ENCODE results near the gene TRIM37. TPM values are rescaled to one million over a fixed set of nuclear protein-coding genes. Genes with fewer than 3 reads are reported as not detected.

Gene TRIM37
- total and polyA plus RNA-seq, 4 experiments from 2014 or later = 9.6 to 25.0 (median 15.7) TPM

DNA sequence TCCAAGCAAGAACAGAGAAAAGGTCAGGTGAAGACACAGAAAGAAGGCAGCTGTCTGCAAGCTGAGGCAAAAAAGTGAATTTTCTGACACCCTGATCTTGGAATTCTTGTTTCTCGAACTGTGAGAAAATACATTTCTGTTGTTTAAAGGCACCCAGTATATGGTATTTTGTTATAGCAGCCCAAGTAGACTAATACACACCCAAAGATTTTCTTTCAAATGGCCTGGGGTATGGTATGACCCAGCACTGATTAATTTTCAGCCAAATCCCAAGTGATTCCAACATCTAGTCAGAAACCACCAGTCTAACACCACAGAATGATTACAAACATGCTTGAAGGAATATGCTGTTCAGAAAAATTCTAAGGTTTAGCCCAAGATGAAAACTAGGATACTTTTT is 36.8 kb downstream of the TRIM37 start:
- Mint-ChIP-seq H3K4me3 (no peak overlapping the region), H3K4me1 (peaks cover 0 to 2% (median under 1%) of the 10 kb centered on the region in 4 donors), H3K27ac (no peak overlapping the region), H3K36me3 (peaks cover 40 to 73% of the 10 kb centered on the region in 2 donors), H3K9me3 (no peaks in the 10 kb centered on the region), H3K27me3 (no peaks in the 10 kb centered on the region)
- Histone ChIP-seq H3K4me1 (ENCODE audit: insufficient read depth, low read length) (no peaks in the 10 kb centered on the region), H3K27ac (ENCODE audit: low read depth, low read length) (no peak overlapping the region), H3K4me3 (ENCODE audit: low read length in 2 of 2) (no peak overlapping the region), H3K27me3 (ENCODE audit: insufficient read depth, low read length) (no peaks in the 10 kb centered on the region), H3K36me3 (ENCODE audit: insufficient read depth, low read length) (peaks cover 18% of the 10 kb centered on the region), H3K9me3 (ENCODE audit: control insufficient read depth in 1 of 2, low read length in 2 of 2) (no peaks in the 10 kb centered on the region)
- intact Hi-C loops (cut with micrococcal nuclease) = no loop called here
- no peak for DNase-seq
- ChIA-PET CTCF (ENCODE audit: partially characterized antibody) (no interaction called here), POLR2A (ENCODE audit: partially characterized antibody) (no interaction called here)

DNA sequence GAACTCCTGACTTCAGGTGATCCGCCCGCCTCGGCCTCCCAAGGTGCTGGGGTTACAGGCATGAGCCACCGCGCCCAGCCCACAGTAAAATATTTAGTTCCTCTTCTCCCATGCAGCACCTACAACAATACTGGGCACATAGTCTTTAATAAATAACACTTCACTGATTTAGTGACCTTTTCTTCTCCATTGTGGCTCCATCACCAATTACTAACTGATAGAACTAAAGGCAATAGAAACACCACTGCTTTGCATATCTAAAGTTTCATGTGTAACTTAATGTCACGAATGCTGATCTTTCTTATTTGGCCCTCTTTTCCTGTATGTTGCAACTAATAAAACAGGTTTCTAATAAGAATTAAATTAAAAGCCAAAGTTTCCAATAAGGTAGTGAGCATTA is 38.9 kb downstream of the TRIM37 start:
- no peak overlapping the region for H3K27ac ChIP-seq (ENCODE audit: low read depth, low read length)
- Mint-ChIP-seq H3K4me1 (peaks cover 0 to 2% (median under 1%) of the 10 kb centered on the region in 4 donors), H3K27me3 (no peaks in the 10 kb centered on the region), H3K4me3 (no peak overlapping the region), H3K9me3 (no peaks in the 10 kb centered on the region), H3K27ac (no peak overlapping the region), H3K36me3 (peaks cover 35 to 65% of the 10 kb centered on the region in 2 donors)
- no peaks in the 10 kb centered on the region for H3K9me3 ChIP-seq (ENCODE audit: control insufficient read depth in 1 of 2, low read length in 2 of 2)
- CTCF ChIA-PET (ENCODE audit: partially characterized antibody) = no interaction called here
- no peak overlapping the region for H3K4me3 ChIP-seq (ENCODE audit: low read length in 2 of 2)
- DNase-seq = no peak
- POLR2A ChIA-PET (ENCODE audit: partially characterized antibody) = no interaction called here
- H3K4me1 ChIP-seq (ENCODE audit: insufficient read depth, low read length) = no peaks in the 10 kb centered on the region
- no peaks in the 10 kb centered on the region for H3K27me3 ChIP-seq (ENCODE audit: insufficient read depth, low read length)
- intact Hi-C loops (cut with micrococcal nuclease) = no loop called here
- H3K36me3 ChIP-seq (ENCODE audit: insufficient read depth, low read length) = peaks cover 18% of the 10 kb centered on the region

DNA sequence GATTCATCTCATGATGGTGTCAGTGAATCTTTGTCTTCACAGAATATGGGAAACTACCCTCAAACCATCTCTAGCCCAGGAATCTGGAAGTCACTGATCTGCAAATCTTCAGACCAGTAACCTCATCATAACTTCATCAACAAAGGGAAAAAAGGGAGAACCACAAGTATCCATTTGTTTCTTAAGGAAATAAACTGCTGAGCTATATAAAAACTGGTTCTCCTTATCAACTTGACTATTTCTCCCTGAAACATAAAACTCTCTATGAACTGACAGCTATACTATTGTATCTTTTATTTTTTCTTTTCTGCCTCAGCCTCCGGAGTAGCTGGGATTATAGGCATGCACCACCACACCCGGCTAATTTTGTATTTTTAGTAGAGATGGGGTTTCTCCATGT is 39.3 kb downstream of the TRIM37 start:
- Histone ChIP-seq H3K4me3 (ENCODE audit: low read length in 2 of 2) (no peak overlapping the region), H3K36me3 (ENCODE audit: insufficient read depth, low read length) (peaks cover 21% of the 10 kb centered on the region), H3K27me3 (ENCODE audit: insufficient read depth, low read length) (no peaks in the 10 kb centered on the region), H3K9me3 (ENCODE audit: control insufficient read depth in 1 of 2, low read length in 2 of 2) (no peaks in the 10 kb centered on the region), H3K4me1 (ENCODE audit: insufficient read depth, low read length) (no peaks in the 10 kb centered on the region), H3K27ac (ENCODE audit: low read depth, low read length) (no peak overlapping the region)
- Mint-ChIP-seq H3K9me3 (no peaks in the 10 kb centered on the region), H3K4me3 (no peak overlapping the region), H3K27ac (peak overlapping the region in 2 of 7 donors; percentile 13 to 67), H3K36me3 (peaks cover 39 to 68% of the 10 kb centered on the region in 2 donors), H3K27me3 (no peaks in the 10 kb centered on the region), H3K4me1 (peaks cover 0 to 2% (median under 1%) of the 10 kb centered on the region in 4 donors)
- intact Hi-C loops (cut with micrococcal nuclease) = no loop called here
- no peak for DNase-seq
- POLR2A ChIA-PET (ENCODE audit: partially characterized antibody) = no interaction called here
- CTCF ChIA-PET (ENCODE audit: partially characterized antibody) = no interaction called here

DNA sequence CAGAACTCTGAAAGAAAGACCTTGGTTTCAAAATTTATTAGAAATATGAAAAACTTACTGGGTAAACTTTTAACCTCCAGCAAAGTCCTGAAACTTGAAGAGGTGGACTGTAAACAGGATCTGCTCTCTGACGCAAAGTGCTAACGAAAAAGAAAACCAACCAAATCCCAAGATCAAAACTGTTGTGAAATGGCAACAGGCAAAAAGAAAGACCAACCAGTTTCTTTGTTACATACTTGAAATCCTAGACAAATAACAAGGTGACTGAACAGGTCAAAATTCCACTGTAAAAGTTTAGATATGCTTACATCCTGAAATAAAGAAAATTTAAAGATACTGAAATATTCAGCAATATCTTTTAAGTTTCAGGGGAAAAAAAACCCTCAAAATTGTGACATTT is 44.2 kb downstream of the TRIM37 start:
- CTCF ChIA-PET (ENCODE audit: partially characterized antibody) = no interaction called here
- Histone ChIP-seq H3K36me3 (ENCODE audit: insufficient read depth, low read length) (peaks cover 15% of the 10 kb centered on the region), H3K4me3 (ENCODE audit: low read length in 2 of 2) (no peak overlapping the region), H3K27ac (ENCODE audit: low read depth, low read length) (no peak overlapping the region), H3K9me3 (ENCODE audit: control insufficient read depth in 1 of 2, low read length in 2 of 2) (no peaks in the 10 kb centered on the region), H3K4me1 (ENCODE audit: insufficient read depth, low read length) (no peaks in the 10 kb centered on the region), H3K27me3 (ENCODE audit: insufficient read depth, low read length) (no peaks in the 10 kb centered on the region)
- no peak for DNase-seq
- Mint-ChIP-seq H3K27ac (no peak overlapping the region), H3K27me3 (no peaks in the 10 kb centered on the region), H3K4me1 (peaks cover 0 to 2% (median 0%) of the 10 kb centered on the region in 4 donors), H3K36me3 (peaks cover 30 to 52% of the 10 kb centered on the region in 2 donors), H3K9me3 (peaks cover 0 to 2% (median 0%) of the 10 kb centered on the region in 8 donors), H3K4me3 (no peak overlapping the region)
- intact Hi-C loops (cut with micrococcal nuclease) = no loop called here
- POLR2A ChIA-PET (ENCODE audit: partially characterized antibody) = no interaction called here

DNA sequence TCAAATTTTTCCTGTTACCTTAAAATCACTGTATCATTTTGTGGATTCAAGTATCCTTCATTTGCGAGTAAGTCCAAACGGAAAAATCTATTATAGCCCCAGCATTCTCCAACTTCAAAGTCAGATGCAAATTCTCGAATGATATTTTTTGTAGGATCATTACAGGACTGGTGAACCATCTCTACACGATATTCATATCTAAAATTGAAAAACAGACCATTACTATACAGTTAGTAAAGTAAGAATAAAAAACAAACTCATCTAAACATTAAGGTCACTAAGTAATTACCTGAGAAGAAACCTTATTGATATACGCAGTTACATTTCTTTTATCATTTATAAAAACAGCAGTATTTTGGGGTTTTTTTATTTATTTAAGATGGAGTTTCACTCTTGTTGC is 49.8 kb downstream of the TRIM37 start:
- CTCF ChIA-PET (ENCODE audit: partially characterized antibody) = no interaction called here
- POLR2A ChIA-PET (ENCODE audit: partially characterized antibody) = no interaction called here
- H3K4me1 ChIP-seq (ENCODE audit: insufficient read depth, low read length) = no peaks in the 10 kb centered on the region
- H3K4me3 ChIP-seq (ENCODE audit: low read length in 2 of 2) = no peak overlapping the region
- H3K9me3 Mint-ChIP-seq = peaks cover 0 to 2% (median 0%) of the 10 kb centered on the region in 8 donors
- DNase-seq = no peak
- H3K4me3 Mint-ChIP-seq = no peak overlapping the region
- H3K36me3 ChIP-seq (ENCODE audit: insufficient read depth, low read length) = peaks cover 9% of the 10 kb centered on the region
- H3K27me3 Mint-ChIP-seq = no peaks in the 10 kb centered on the region
- intact Hi-C loops (cut with micrococcal nuclease) = no loop called here
- H3K4me1 Mint-ChIP-seq = peaks cover 0 to 2% (median 0%) of the 10 kb centered on the region in 4 donors
- peaks cover 29 to 49% of the 10 kb centered on the region in 2 donors for H3K36me3 Mint-ChIP-seq
- no peak overlapping the region for H3K27ac Mint-ChIP-seq
- no peaks in the 10 kb centered on the region for H3K9me3 ChIP-seq (ENCODE audit: control insufficient read depth in 1 of 2, low read length in 2 of 2)
- H3K27ac ChIP-seq (ENCODE audit: low read depth, low read length) = no peak overlapping the region
- no peaks in the 10 kb centered on the region for H3K27me3 ChIP-seq (ENCODE audit: insufficient read depth, low read length)

DNA sequence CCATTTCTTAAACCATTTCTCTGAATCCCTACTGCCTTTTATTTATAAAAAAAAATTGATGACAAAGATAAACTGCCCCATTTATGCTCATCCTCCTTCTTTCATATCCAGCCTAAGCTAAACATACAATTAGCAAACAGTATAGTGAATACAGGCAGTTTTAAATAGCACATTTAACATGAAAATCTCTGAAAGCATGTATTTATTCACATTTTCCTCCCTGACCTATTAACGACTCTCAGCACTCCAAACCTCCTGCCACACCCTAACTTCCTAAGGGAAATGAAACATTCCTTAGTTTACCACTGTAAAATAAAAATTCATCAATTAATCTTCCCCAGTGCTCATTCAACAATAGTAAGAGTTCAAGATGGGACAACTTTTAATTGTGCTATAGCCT is 56.9 kb downstream of the TRIM37 start:
- Histone ChIP-seq H3K9me3 (ENCODE audit: control insufficient read depth in 1 of 2, low read length in 2 of 2) (no peaks in the 10 kb centered on the region), H3K27ac (ENCODE audit: low read depth, low read length) (no peak overlapping the region), H3K4me3 (ENCODE audit: low read length in 2 of 2) (no peak overlapping the region), H3K36me3 (ENCODE audit: insufficient read depth, low read length) (peaks cover 19% of the 10 kb centered on the region), H3K4me1 (ENCODE audit: insufficient read depth, low read length) (no peaks in the 10 kb centered on the region), H3K27me3 (ENCODE audit: insufficient read depth, low read length) (no peaks in the 10 kb centered on the region)
- intact Hi-C loops (cut with micrococcal nuclease) = no loop called here
- Mint-ChIP-seq H3K36me3 (peaks cover 35 to 45% of the 10 kb centered on the region in 2 donors), H3K4me1 (peaks cover 0 to 3% (median 0%) of the 10 kb centered on the region in 4 donors), H3K27me3 (no peaks in the 10 kb centered on the region), H3K9me3 (no peaks in the 10 kb centered on the region), H3K27ac (peak overlapping the region in 1 of 7 donors; percentile 10), H3K4me3 (no peak overlapping the region)
- POLR2A ChIA-PET (ENCODE audit: partially characterized antibody) = interaction anchor here (0.5 kb wide), 1 partner anchor 46 kb away, joined by 4 read pairs; no protein-coding TSS in a partner anchor
- DNase-seq = no peak
- CTCF ChIA-PET (ENCODE audit: partially characterized antibody) = no interaction called here

DNA sequence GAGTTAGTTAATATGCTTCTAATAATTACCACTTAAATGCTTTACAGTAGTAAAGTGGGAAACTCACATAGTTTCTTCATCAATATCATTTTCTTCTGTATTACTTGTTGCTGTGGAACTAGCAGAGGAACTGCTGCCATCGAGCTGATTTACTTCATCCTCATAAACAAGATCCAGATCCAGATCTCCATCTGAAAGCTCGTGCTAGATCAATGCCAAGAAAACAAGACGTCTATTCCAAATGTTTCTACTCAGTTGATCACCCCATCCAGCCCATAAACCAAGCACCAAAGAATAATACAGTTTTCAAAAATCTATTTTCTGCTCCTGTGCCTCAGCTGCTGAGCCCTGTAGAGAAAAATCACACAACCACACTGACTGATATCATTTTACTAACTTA is 59.1 kb downstream of the TRIM37 start:
- Mint-ChIP-seq H3K4me3 (no peak overlapping the region), H3K36me3 (peaks cover 35 to 53% of the 10 kb centered on the region in 2 donors), H3K9me3 (no peaks in the 10 kb centered on the region), H3K4me1 (peaks cover 0 to 3% (median 0%) of the 10 kb centered on the region in 4 donors), H3K27me3 (no peaks in the 10 kb centered on the region), H3K27ac (peak overlapping the region in 1 of 7 donors; percentile 3)
- ChIA-PET POLR2A (ENCODE audit: partially characterized antibody) (no interaction called here), CTCF (ENCODE audit: partially characterized antibody) (no interaction called here)
- intact Hi-C loops (cut with micrococcal nuclease) = no loop called here
- Histone ChIP-seq H3K27ac (ENCODE audit: low read depth, low read length) (no peak overlapping the region), H3K36me3 (ENCODE audit: insufficient read depth, low read length) (peaks cover 25% of the 10 kb centered on the region), H3K4me3 (ENCODE audit: low read length in 2 of 2) (no peak overlapping the region), H3K4me1 (ENCODE audit: insufficient read depth, low read length) (no peaks in the 10 kb centered on the region), H3K9me3 (ENCODE audit: control insufficient read depth in 1 of 2, low read length in 2 of 2) (no peaks in the 10 kb centered on the region), H3K27me3 (ENCODE audit: insufficient read depth, low read length) (no peaks in the 10 kb centered on the region)
- DNase-seq = no peak

DNA sequence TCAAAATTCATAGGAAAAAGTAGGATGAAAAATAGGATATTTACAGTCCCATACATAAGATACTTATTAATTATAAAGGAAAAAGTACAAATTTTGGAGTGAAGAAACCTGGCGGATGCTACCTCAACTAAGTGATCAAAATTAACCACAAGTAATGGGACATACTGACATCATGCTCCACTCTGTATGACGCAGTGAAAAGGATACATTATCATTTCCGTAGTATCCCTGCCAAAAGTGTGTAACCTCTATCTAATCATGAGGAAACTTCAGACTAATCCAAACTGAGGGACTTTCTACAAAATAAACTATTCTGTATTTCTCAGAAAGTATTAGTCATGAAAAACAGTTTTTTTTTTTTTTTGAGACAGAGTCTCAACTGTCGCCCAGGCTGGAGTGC is 60.5 kb downstream of the TRIM37 start:
- Histone ChIP-seq H3K27ac (ENCODE audit: low read depth, low read length) (no peak overlapping the region), H3K27me3 (ENCODE audit: insufficient read depth, low read length) (no peaks in the 10 kb centered on the region), H3K4me3 (ENCODE audit: low read length in 2 of 2) (no peak overlapping the region), H3K36me3 (ENCODE audit: insufficient read depth, low read length) (peaks cover 29% of the 10 kb centered on the region), H3K4me1 (ENCODE audit: insufficient read depth, low read length) (no peaks in the 10 kb centered on the region), H3K9me3 (ENCODE audit: control insufficient read depth in 1 of 2, low read length in 2 of 2) (no peaks in the 10 kb centered on the region)
- POLR2A ChIA-PET (ENCODE audit: partially characterized antibody) = no interaction called here
- Mint-ChIP-seq H3K4me3 (no peak overlapping the region), H3K9me3 (no peaks in the 10 kb centered on the region), H3K27me3 (no peaks in the 10 kb centered on the region), H3K27ac (no peak overlapping the region), H3K4me1 (peaks cover 0 to 3% (median 0%) of the 10 kb centered on the region in 4 donors), H3K36me3 (peaks cover 33 to 57% of the 10 kb centered on the region in 2 donors)
- CTCF ChIA-PET (ENCODE audit: partially characterized antibody) = no interaction called here
- no peak for DNase-seq
- intact Hi-C loops (cut with micrococcal nuclease) = no loop called here
